Measurements from ENCODE around the gene LCN10.

LCN10 gene

DNA sequence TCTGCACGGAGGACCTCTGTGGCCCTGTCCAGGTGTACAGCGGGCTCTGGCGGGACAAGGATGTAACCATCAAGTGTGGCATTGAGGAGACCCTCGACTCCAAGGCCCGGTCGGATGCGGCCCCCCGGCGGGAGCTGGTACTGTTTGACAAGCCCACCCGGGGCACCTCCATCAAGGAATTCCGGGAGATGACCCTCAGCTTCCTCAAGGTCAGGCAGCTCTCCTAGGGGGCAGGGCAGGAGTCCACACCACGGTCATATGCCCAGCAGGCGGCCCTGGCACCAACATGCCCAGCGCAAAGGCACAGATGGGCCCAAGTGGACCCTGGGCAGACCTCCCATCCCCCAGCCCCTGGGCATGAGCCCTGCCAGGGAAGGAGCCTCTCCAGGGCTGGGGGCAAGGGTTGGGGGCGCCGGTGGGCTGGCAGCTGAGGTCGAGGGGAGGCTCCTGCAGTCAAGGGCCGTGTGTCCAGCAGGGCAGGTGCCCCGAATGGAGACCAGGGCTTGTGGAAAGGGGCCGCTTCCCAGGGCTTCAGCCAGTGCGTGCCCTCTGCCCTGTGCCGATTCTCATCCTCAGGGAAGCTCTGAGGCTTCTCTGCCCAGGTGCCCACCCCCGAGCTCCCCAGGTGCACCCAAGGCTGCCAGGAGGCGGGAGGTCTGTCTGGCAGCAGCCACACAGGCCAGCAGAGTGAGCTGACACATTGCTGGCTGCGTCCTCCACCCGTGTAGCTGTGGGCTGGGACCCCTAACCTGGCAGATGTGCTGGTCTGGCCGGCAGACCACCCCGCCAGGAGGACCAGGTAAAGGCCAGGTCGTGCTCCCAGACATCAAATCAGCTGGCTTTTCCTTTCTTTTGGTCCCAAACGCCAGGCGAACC is 20.4 kb downstream of the LCN10 start:
- Histone ChIP-seq H3K4me3 (ENCODE audit: low read length) (no peak overlapping the region), H3K9me3 (ENCODE audit: insufficient read depth, low read length) (no peaks in the 10 kb centered on the region), H3K36me3 (replicated peaks; ENCODE audit: low read depth, low read length) (peaks cover 37% of the 10 kb centered on the region), H4K20me1 (ENCODE audit: insufficient read depth, low read length) (peaks cover 58% of the 10 kb centered on the region), H3K79me2 (ENCODE audit: low read length) (peaks cover 20% of the 10 kb centered on the region), H2AFZ (ENCODE audit: low read depth, low read length) (no peak overlapping the region), H3K4me2 (ENCODE audit: low read length) (no peak overlapping the region), H3K9ac (ENCODE audit: low read length) (no peak overlapping the region), H3K4me1 (ENCODE audit: low read length) (peaks cover 17% of the 10 kb centered on the region), H3K27ac (ENCODE audit: low read length) (no peak overlapping the region), H3K27me3 (ENCODE audit: low read depth, low read length) (no peaks in the 10 kb centered on the region)
- no peak for TF ChIP-seq EZH2phosphoT487 (IDR thresholded peaks at IDR 0.05; ENCODE audit: low read depth)
- TF ChIP-seq, protein P1, sequence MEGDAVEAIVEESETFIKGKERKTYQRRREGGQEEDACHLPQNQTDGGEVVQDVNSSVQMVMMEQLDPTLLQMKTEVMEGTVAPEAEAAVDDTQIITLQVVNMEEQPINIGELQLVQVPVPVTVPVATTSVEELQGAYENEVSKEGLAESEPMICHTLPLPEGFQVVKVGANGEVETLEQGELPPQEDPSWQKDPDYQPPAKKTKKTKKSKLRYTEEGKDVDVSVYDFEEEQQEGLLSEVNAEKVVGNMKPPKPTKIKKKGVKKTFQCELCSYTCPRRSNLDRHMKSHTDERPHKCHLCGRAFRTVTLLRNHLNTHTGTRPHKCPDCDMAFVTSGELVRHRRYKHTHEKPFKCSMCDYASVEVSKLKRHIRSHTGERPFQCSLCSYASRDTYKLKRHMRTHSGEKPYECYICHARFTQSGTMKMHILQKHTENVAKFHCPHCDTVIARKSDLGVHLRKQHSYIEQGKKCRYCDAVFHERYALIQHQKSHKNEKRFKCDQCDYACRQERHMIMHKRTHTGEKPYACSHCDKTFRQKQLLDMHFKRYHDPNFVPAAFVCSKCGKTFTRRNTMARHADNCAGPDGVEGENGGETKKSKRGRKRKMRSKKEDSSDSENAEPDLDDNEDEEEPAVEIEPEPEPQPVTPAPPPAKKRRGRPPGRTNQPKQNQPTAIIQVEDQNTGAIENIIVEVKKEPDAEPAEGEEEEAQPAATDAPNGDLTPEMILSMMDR (IDR thresholded peaks at IDR 0.05; ENCODE audit: low read depth, low read length): no peak

DNA sequence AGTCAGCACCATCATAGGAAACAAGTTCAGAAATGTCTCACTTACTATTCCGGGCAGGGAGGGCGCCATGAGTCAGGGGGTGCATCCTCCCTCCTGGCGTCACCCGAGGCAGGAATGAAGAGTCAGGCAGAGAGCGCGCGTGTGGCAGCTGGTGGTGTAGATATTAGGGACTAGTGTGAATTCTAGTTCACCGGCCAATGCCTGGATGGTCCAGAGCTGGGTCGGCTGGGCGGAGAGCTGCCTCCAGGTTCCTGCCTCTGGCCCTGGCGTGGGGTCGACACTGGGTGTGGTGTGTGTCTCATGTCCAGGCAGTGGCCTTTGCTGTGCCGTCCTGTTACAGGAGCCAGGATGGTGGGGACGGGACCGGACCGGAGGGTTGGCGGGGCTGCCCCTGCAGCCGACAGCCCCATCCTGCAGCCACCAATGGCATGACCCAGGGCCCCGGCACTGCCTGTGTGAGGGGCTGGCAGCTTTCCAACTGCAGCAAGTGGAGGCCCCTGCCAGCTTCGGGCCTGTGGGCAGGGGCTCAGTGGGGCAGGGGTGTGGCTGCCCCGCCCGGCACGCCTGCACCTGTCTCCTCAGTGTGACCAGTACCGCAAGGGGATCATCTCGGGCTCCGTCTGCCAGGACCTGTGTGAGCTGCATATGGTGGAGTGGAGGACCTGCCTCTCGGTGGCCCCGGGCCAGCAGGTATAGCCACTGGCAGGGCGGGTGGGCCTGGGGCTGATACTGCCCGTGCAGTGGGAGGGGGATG is 21.2 kb downstream of the LCN10 start:
- Histone ChIP-seq H3K4me3 (ENCODE audit: low read length) (no peak overlapping the region), H4K20me1 (ENCODE audit: insufficient read depth, low read length) (peaks cover 50% of the 10 kb centered on the region), H3K9me3 (ENCODE audit: insufficient read depth, low read length) (no peaks in the 10 kb centered on the region), H2AFZ (ENCODE audit: low read depth, low read length) (no peak overlapping the region), H3K27me3 (ENCODE audit: low read depth, low read length) (no peaks in the 10 kb centered on the region), H3K9ac (ENCODE audit: low read length) (no peak overlapping the region), H3K4me2 (ENCODE audit: low read length) (no peak overlapping the region), H3K4me1 (ENCODE audit: low read length) (peaks cover 13% of the 10 kb centered on the region), H3K36me3 (replicated peaks; ENCODE audit: low read depth, low read length) (peaks cover 31% of the 10 kb centered on the region), H3K79me2 (ENCODE audit: low read length) (peaks cover 12% of the 10 kb centered on the region), H3K27ac (ENCODE audit: low read length) (no peak overlapping the region)
- TF ChIP-seq EZH2phosphoT487 (IDR thresholded peaks at IDR 0.05; ENCODE audit: low read depth): no peak
- TF ChIP-seq, protein P1 (IDR thresholded peaks at IDR 0.05; ENCODE audit: low read depth, low read length): no peak

DNA sequence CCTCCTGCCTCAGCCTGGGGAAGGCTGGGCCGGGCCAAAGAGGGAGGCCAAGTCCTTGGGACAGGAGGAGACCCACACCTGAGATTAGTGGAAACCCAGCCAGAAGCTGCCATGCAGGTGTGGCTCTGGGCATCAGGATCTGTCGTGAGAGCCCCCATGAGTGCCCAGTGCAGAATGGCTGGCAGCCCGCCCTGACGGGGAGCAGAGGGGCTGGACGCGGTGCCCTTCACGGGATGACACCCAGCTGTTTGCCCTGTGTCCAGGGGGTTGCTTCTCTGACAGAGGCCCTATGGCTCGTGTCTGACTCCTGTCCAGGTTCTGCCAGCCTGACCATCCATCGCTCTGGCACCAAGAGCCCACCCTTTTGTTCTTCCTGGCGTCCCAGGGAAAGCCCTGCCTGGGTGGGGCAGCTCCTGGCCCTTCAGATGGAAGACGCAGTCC is 21.8 kb downstream of the LCN10 start:
- Histone ChIP-seq H3K9ac (ENCODE audit: low read length) (no peak overlapping the region), H3K79me2 (ENCODE audit: low read length) (peaks cover 6% of the 10 kb centered on the region), H3K4me3 (ENCODE audit: low read length) (no peak overlapping the region), H4K20me1 (ENCODE audit: insufficient read depth, low read length) (peaks cover 44% of the 10 kb centered on the region), H3K36me3 (replicated peaks; ENCODE audit: low read depth, low read length) (peaks cover 25% of the 10 kb centered on the region), H3K9me3 (ENCODE audit: insufficient read depth, low read length) (no peaks in the 10 kb centered on the region), H3K4me2 (ENCODE audit: low read length) (no peak overlapping the region), H3K27me3 (ENCODE audit: low read depth, low read length) (no peaks in the 10 kb centered on the region), H3K4me1 (ENCODE audit: low read length) (peaks cover 7% of the 10 kb centered on the region; the same call in 1 of the 2 replicates), H2AFZ (ENCODE audit: low read depth, low read length) (no peak overlapping the region), H3K27ac (ENCODE audit: low read length) (no peak overlapping the region)
- TF ChIP-seq EZH2phosphoT487 (IDR thresholded peaks at IDR 0.05; ENCODE audit: low read depth): no peak
- TF ChIP-seq, protein P1 (IDR thresholded peaks at IDR 0.05; ENCODE audit: low read depth, low read length): no peak

Data from OCI-LY3 (cell line).